Nephron progenitor cell (in vitro differentiated cells): ENCODE measurements around the gene CCL21.
"Not testable (repeated sequence)": the region's sequence is repeated elsewhere in the genome, so short reads cannot be mapped to it uniquely, and the experiment has no call there.

ENCODE experiments used
- DNase-seq: peaks from one replicate; pipeline ENCODE4 v3.0.0; 2021
- H3K27ac Mint-ChIP-seq: 2 replicates; pipeline ENCODE4 v1.8.0; 2021; ENCODE audit warnings: mild to moderate bottlenecking, moderate library complexity, mixed read lengths
- H3K27me3 Mint-ChIP-seq: 2 replicates; pipeline ENCODE4 v1.8.0; 2021; ENCODE audit warnings: mild to moderate bottlenecking, low read depth, mixed read lengths; ENCODE audit not compliant: poor library complexity
- H3K36me3 Mint-ChIP-seq: 2 replicates; pipeline ENCODE4 v1.8.0; 2021; ENCODE audit warnings: low read depth, mixed read lengths
- H3K4me1 Mint-ChIP-seq: 2 replicates; pipeline ENCODE4 v1.8.0; 2021; ENCODE audit warnings: mixed read lengths
- H3K4me3 Mint-ChIP-seq: 2 replicates; pipeline ENCODE4 v1.8.0; 2021; ENCODE audit warnings: mild to moderate bottlenecking, moderate library complexity, mixed read lengths
- H3K9me3 Mint-ChIP-seq: 2 replicates; pipeline ENCODE4 v1.8.0; 2021; ENCODE audit warnings: mild to moderate bottlenecking, moderate library complexity, mixed read lengths
- CTCF ChIP-seq: fragments of 200-600 bp; sonication (generic); IDR thresholded peaks from 2 replicates; pipeline ENCODE4 v1.5.0; 2021; ENCODE audit warnings: antibody characterized with exemption

The CCL21 gene

GRCh38 chr9:34723141-34723540 is 13.2 kb upstream of the CCL21 start:
- no peak for DNase-seq
- H3K4me1 Mint-ChIP-seq, result peaks cover 25% of the 10 kb centered on the region
- H3K9me3 Mint-ChIP-seq, result no peaks in the 10 kb centered on the region
- no peaks in the 10 kb centered on the region for H3K36me3 Mint-ChIP-seq
- H3K27me3 Mint-ChIP-seq, result peaks cover 20% of the 10 kb centered on the region
- H3K4me3 Mint-ChIP-seq, result no peak overlapping the region
- no peak for TF ChIP-seq CTCF
- H3K27ac Mint-ChIP-seq, result no peak overlapping the region

- H3K27me3 Mint-ChIP-seq, result peaks cover 14% of the 10 kb centered on the region
- not testable (repeated sequence) for H3K4me3 Mint-ChIP-seq, H3K36me3 Mint-ChIP-seq, H3K9me3 Mint-ChIP-seq, H3K27ac Mint-ChIP-seq, DNase-seq
- H3K4me1 Mint-ChIP-seq, result peaks cover 32% of the 10 kb centered on the region
Measured at GRCh38 chr9:34719769-34720025, 9.8 kb upstream of the CCL21 start.

GRCh38 chr9:34719021-34719768 is 9.3 kb upstream of the CCL21 start:
- H3K27ac Mint-ChIP-seq, result no peak overlapping the region
- no peaks in the 10 kb centered on the region for H3K9me3 Mint-ChIP-seq
- peaks cover 32% of the 10 kb centered on the region for H3K4me1 Mint-ChIP-seq
- H3K4me3 Mint-ChIP-seq, result no peak overlapping the region
- no peaks in the 10 kb centered on the region for H3K36me3 Mint-ChIP-seq
- no peak for DNase-seq
- no peak for TF ChIP-seq CTCF
- peaks cover 14% of the 10 kb centered on the region for H3K27me3 Mint-ChIP-seq

- DNase-seq, result no peak
- Mint-ChIP-seq H3K27ac (no peak overlapping the region), H3K4me1 (peaks cover 32% of the 10 kb centered on the region), H3K4me3 (no peak overlapping the region), H3K9me3 (peaks cover 2% of the 10 kb centered on the region), H3K36me3 (no peaks in the 10 kb centered on the region), H3K27me3 (peaks cover 18% of the 10 kb centered on the region)
- TF ChIP-seq CTCF, result no peak
Measured at GRCh38 chr9:34717996-34718614, 8.2 kb upstream of the CCL21 start.

- no peak for DNase-seq
- TF ChIP-seq CTCF, result no peak
- Mint-ChIP-seq H3K36me3 (peaks cover 10% of the 10 kb centered on the region), H3K27ac (no peak overlapping the region), H3K4me3 (no peak overlapping the region), H3K27me3 (peaks cover 16% of the 10 kb centered on the region), H3K4me1 (peaks cover 32% of the 10 kb centered on the region), H3K9me3 (peaks cover 15% of the 10 kb centered on the region)
Measured at GRCh38 chr9:34716711-34717110, 6.8 kb upstream of the CCL21 start.

GRCh38 chr9:34715639-34716215 is 5.8 kb upstream of the CCL21 start:
- peaks cover 17% of the 10 kb centered on the region for H3K27me3 Mint-ChIP-seq
- H3K36me3 Mint-ChIP-seq, result peaks cover 11% of the 10 kb centered on the region
- no peak for DNase-seq
- no peak overlapping the region for H3K27ac Mint-ChIP-seq
- TF ChIP-seq CTCF, result no peak
- H3K4me1 Mint-ChIP-seq, result peaks cover 28% of the 10 kb centered on the region
- H3K4me3 Mint-ChIP-seq, result no peak overlapping the region
- peaks cover 17% of the 10 kb centered on the region for H3K9me3 Mint-ChIP-seq
